HepG2 (cell line): ENCODE data around the gene SAMD4A.

Experiments
- EHMT2 ChIP-seq: fragments of 200-600 bp; sonication (generic); IDR thresholded peaks from 2 replicates; pipeline ENCODE4 v1.7.0; 2017; ENCODE audit warnings: antibody characterized with exemption, low read depth, low read length, borderline replicate concordance
- ELF4 ChIP-seq: sonication (generic); formaldehyde crosslinking; IDR thresholded peaks from 2 replicates; pipeline ENCODE4 v1.5.0; 2020; ENCODE audit warnings: missing genetic modification reagents, mild to moderate bottlenecking, moderate library complexity, borderline replicate concordance
- THAP11 ChIP-seq: IDR thresholded peaks from 2 replicates; pipeline ENCODE4 v1.6.1; 2016; ENCODE audit warnings: missing biosample characterization, missing genetic modification reagents
- XRCC5 ChIP-seq: fragments of 200-400 bp; formaldehyde crosslinking; optimal IDR thresholded peaks from 2 replicates; pipeline ENCODE3; 2017; ENCODE audit warnings: mild to moderate bottlenecking, low read length
- ZFP1 ChIP-seq: IDR thresholded peaks from 2 replicates; pipeline ENCODE4 v1.6.1; 2016
- TF ChIP-seq, protein P1 (sequence below): sonication (generic); formaldehyde crosslinking; IDR thresholded peaks from 2 replicates; pipeline ENCODE4 v1.4.0; 2020; ENCODE audit warnings: missing genetic modification reagents
- TF ChIP-seq, protein P2 (sequence below): sonication (generic); formaldehyde crosslinking; IDR thresholded peaks from 2 replicates; pipeline ENCODE4 v1.5.0; 2020; ENCODE audit warnings: mild to moderate bottlenecking, missing genetic modification reagents, moderate library complexity

DNA sequence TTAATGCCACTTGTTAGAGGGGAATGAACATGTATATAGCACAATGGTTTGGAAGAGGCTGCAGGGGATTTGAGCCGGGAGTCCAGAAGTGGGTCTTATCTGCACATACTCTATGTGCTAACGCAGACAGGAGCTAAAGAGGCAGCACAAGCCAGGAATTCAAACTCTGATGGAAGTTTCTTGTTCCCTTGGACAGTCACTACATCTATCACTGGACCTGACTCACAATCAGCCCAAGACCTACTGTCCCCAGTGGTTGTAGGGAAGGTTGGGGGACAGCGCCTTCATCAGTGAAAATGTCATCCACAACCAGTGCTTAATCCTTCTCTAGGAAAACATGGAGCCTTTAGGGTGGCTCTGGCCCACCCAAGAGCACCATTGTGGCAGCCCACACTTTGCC lies 227.9 kb downstream of the SAMD4A start:
- TF ChIP-seq, protein P1, sequence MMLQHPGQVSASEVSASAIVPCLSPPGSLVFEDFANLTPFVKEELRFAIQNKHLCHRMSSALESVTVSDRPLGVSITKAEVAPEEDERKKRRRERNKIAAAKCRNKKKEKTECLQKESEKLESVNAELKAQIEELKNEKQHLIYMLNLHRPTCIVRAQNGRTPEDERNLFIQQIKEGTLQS (CRISPR knock-in tag), result no peak
- no peak for TF ChIP-seq THAP11 (CRISPR knock-in tag)
- TF ChIP-seq, protein P2, sequence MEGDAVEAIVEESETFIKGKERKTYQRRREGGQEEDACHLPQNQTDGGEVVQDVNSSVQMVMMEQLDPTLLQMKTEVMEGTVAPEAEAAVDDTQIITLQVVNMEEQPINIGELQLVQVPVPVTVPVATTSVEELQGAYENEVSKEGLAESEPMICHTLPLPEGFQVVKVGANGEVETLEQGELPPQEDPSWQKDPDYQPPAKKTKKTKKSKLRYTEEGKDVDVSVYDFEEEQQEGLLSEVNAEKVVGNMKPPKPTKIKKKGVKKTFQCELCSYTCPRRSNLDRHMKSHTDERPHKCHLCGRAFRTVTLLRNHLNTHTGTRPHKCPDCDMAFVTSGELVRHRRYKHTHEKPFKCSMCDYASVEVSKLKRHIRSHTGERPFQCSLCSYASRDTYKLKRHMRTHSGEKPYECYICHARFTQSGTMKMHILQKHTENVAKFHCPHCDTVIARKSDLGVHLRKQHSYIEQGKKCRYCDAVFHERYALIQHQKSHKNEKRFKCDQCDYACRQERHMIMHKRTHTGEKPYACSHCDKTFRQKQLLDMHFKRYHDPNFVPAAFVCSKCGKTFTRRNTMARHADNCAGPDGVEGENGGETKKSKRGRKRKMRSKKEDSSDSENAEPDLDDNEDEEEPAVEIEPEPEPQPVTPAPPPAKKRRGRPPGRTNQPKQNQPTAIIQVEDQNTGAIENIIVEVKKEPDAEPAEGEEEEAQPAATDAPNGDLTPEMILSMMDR (CRISPR knock-in tag), result no peak
- TF ChIP-seq ELF4 (CRISPR knock-in tag), result no peak
- TF ChIP-seq EHMT2, result no peak
- no peak for TF ChIP-seq XRCC5
- TF ChIP-seq ZFP1, result no peak
